DOHH2 (cell line): ENCODE data around the gene AK6.
"Not testable (repeated sequence)": the region's sequence is repeated elsewhere in the genome, so short reads cannot be mapped to it uniquely, and the experiment has no call there.

Experiments
- H3F3A ChIP-seq: fragments of 200-600 bp; sonication (generic), shearing (Covaris generic); 2 replicates; pipeline ENCODE4 v1.6.0; 2016; ENCODE audit warnings: antibody characterized with exemption, mild to moderate bottlenecking; ENCODE audit not compliant: control insufficient read depth, insufficient read depth
- H3K27ac ChIP-seq: fragments of 200-600 bp; sonication (generic); 2 replicates; pipeline ENCODE4 v1.5.1; 2014; ENCODE audit warnings: low read depth, mild to moderate bottlenecking, low read length, moderate library complexity
- H3K27me3 ChIP-seq: fragments of 200-600 bp; sonication (generic); 2 replicates; pipeline ENCODE4 v1.6.1; 2014; ENCODE audit warnings: mild to moderate bottlenecking, low read length, mixed read lengths; ENCODE audit not compliant: control insufficient read depth
- H3K36me3 ChIP-seq: fragments of 200-600 bp; sonication (generic); 2 replicates; pipeline ENCODE4 v1.6.1; 2014; ENCODE audit warnings: mild to moderate bottlenecking, low read length, moderate library complexity, mixed read lengths; ENCODE audit not compliant: control insufficient read depth
- H3K4me1 ChIP-seq: fragments of 200-600 bp; sonication (generic); 2 replicates; pipeline ENCODE4 v1.6.1; 2014; ENCODE audit warnings: mild to moderate bottlenecking, low read length, mixed read lengths; ENCODE audit not compliant: control insufficient read depth
- H3K4me2 ChIP-seq: fragments of 200-600 bp; sonication (generic); 2 replicates; pipeline ENCODE4 v1.6.0; 2014; ENCODE audit warnings: mild to moderate bottlenecking, low read length, moderate library complexity
- H3K4me3 ChIP-seq: fragments of 200-600 bp; sonication (generic); 2 replicates; pipeline ENCODE4 v1.5.1; 2014; ENCODE audit warnings: mild to moderate bottlenecking, low read length, mixed read lengths
- H3K79me2 ChIP-seq: fragments of 200-600 bp; sonication (generic); 2 replicates; pipeline ENCODE4 v1.6.1; 2014; ENCODE audit warnings: mild to moderate bottlenecking, low read length, mixed read lengths; ENCODE audit not compliant: control insufficient read depth
- H3K9me2 ChIP-seq: fragments of 200-600 bp; sonication (generic); replicated peaks from 2 replicates; pipeline ENCODE4 v1.6.1; 2014; ENCODE audit warnings: mild to moderate bottlenecking, low read length, mixed read lengths; ENCODE audit not compliant: control insufficient read depth
- H3K9me3 ChIP-seq: fragments of 200-600 bp; sonication (generic); 2 replicates; pipeline ENCODE4 v1.6.1; 2014; ENCODE audit warnings: antibody characterized with exemption, low read length, mixed read lengths; ENCODE audit not compliant: control insufficient read depth, insufficient read depth
- H4K20me1 ChIP-seq: fragments of 200-600 bp; sonication (generic); 2 replicates; pipeline ENCODE4 v1.6.0; 2014; ENCODE audit warnings: low read depth, mild to moderate bottlenecking, antibody characterized with exemption, low read length, moderate library complexity; ENCODE audit not compliant: control insufficient read depth, insufficient read depth
- EZH2phosphoT487 ChIP-seq: fragments of 200-600 bp; sonication (generic); IDR thresholded peaks from 2 replicates; pipeline ENCODE4 v1.6.1; 2017; ENCODE audit warnings: borderline replicate concordance, mild to moderate bottlenecking, antibody characterized with exemption, low read length, moderate library complexity, mixed read lengths
- TF ChIP-seq, protein P1 (sequence below): fragments of 200-600 bp; sonication (generic); IDR thresholded peaks from one replicate; pipeline ENCODE4 v1.5.1; 2014; ENCODE audit warnings: antibody characterized with exemption, mild to moderate bottlenecking, low read depth, low read length; ENCODE audit not compliant: poor library complexity, severe bottlenecking

AK6 gene

DNA sequence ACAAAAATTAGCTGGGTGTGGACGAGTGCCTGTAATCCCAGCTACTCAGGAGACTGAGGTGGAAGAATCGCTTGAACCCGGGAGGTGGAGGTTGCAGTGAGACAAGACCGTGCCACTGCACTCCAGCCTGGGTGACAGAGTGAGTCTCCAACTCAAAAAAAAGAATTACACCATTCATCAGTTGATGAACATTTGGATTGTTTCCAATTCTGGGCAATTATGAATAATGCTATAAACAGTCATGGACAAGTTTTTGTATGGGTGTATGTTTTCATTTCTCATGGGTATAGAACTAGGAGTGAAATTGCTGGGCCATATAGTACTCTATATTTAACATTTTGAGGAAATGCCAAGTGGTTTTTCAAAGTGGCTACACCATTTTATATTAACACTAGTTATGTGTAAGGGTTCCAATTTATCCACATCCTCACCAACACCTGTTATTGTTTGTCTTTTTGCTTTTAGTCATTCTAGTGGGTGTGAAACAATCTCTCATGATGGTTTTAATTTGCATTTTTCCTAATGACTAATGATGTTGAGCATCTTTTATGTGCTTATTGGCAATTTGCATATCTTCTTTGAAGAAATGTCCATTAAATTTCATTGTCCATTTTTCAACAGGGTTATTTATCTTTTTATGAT, 27.7 kb downstream of the AK6 start:
- Histone ChIP-seq H4K20me1 (no peaks in the 10 kb centered on the region), H3K4me1 (no peaks in the 10 kb centered on the region), H3F3A (no peaks in the 10 kb centered on the region), H3K4me3 (no peak overlapping the region), H3K27me3 (no peaks in the 10 kb centered on the region), H3K9me2 (no peaks in the 10 kb centered on the region), H3K36me3 (no peaks in the 10 kb centered on the region), H3K9me3 (no peaks in the 10 kb centered on the region), H3K79me2 (no peaks in the 10 kb centered on the region), H3K27ac (no peak overlapping the region), H3K4me2 (no peak overlapping the region)
- TF ChIP-seq, protein P1, sequence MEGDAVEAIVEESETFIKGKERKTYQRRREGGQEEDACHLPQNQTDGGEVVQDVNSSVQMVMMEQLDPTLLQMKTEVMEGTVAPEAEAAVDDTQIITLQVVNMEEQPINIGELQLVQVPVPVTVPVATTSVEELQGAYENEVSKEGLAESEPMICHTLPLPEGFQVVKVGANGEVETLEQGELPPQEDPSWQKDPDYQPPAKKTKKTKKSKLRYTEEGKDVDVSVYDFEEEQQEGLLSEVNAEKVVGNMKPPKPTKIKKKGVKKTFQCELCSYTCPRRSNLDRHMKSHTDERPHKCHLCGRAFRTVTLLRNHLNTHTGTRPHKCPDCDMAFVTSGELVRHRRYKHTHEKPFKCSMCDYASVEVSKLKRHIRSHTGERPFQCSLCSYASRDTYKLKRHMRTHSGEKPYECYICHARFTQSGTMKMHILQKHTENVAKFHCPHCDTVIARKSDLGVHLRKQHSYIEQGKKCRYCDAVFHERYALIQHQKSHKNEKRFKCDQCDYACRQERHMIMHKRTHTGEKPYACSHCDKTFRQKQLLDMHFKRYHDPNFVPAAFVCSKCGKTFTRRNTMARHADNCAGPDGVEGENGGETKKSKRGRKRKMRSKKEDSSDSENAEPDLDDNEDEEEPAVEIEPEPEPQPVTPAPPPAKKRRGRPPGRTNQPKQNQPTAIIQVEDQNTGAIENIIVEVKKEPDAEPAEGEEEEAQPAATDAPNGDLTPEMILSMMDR = no peak
- TF ChIP-seq EZH2phosphoT487 = no peak

DNA sequence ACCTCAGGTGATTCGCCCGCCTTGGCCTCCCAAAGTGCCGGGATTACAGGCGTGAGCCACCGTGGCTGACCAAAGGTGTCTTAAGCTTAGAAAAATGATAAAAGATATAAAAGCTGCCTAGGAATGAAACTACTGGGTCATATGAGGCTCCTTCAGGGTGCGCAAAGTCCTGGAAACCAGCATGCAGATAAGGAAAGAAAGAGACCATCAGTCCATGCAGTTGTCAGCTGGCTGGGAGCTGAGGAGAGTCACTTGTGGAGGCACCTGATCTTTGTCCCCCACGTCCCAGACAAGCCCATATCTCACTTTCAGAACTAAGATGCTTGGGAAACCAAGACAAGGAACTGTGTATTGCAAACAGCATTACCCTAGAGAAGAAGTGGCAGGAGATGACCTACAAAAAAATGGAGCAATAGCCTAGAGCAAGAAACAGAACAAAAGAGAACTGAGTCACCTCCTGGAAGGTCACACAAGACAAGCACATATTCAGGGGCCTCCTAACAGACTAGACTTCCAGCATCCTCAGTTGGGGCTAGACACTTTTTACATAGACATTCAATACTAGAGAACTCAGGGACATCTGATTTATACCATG, 33.9 kb downstream of the AK6 start:
- peaks cover 16% of the 10 kb centered on the region for H3K79me2 ChIP-seq
- H3K27me3 ChIP-seq = no peaks in the 10 kb centered on the region
- no peaks in the 10 kb centered on the region for H3K9me3 ChIP-seq
- no peaks in the 10 kb centered on the region for H4K20me1 ChIP-seq
- no peak for TF ChIP-seq EZH2phosphoT487
- TF ChIP-seq, protein P1 = no peak
- no peak overlapping the region for H3K4me3 ChIP-seq
- H3K4me1 ChIP-seq = peaks cover 23% of the 10 kb centered on the region
- no peaks in the 10 kb centered on the region for H3K36me3 ChIP-seq
- H3K4me2 ChIP-seq = no peak overlapping the region
- H3K27ac ChIP-seq = no peak overlapping the region
- no peaks in the 10 kb centered on the region for H3K9me2 ChIP-seq
- no peaks in the 10 kb centered on the region for H3F3A ChIP-seq

DNA sequence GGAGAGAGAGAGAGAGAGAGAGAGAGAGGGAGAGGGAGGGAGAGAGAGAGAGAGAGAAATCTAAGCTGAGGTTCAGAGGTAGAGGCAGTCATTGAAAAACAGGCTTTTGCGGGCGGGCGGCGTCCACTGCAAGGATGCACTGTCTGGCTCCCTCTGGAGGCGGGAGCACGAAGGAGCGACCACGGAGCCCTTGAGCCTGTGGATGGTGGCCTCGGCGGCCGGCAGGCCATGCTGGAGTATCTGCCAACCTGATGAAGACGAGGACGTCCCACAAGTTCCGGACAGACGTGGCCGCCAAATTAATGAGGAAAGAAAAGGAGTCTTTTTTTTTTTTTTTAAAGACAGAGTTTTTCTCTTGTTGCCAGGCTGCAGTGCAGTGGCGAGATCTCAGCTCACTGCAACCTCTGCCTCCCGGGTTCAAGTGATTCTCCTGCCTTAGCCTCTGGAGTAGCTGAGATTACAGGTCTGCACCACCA, 34.5 kb downstream of the AK6 start:
- no peaks in the 10 kb centered on the region for H3K36me3 ChIP-seq
- H3K27ac ChIP-seq = no peak overlapping the region
- no peaks in the 10 kb centered on the region for H3K9me3 ChIP-seq
- H4K20me1 ChIP-seq = no peaks in the 10 kb centered on the region
- no peaks in the 10 kb centered on the region for H3K9me2 ChIP-seq
- no peaks in the 10 kb centered on the region for H3F3A ChIP-seq
- TF ChIP-seq EZH2phosphoT487 = no peak
- TF ChIP-seq, protein P1 = peak; percentile 79
- H3K27me3 ChIP-seq = no peaks in the 10 kb centered on the region
- H3K4me1 ChIP-seq = peaks cover 23% of the 10 kb centered on the region
- peaks cover 16% of the 10 kb centered on the region for H3K79me2 ChIP-seq
- H3K4me3 ChIP-seq = no peak overlapping the region
- no peak overlapping the region for H3K4me2 ChIP-seq

DNA sequence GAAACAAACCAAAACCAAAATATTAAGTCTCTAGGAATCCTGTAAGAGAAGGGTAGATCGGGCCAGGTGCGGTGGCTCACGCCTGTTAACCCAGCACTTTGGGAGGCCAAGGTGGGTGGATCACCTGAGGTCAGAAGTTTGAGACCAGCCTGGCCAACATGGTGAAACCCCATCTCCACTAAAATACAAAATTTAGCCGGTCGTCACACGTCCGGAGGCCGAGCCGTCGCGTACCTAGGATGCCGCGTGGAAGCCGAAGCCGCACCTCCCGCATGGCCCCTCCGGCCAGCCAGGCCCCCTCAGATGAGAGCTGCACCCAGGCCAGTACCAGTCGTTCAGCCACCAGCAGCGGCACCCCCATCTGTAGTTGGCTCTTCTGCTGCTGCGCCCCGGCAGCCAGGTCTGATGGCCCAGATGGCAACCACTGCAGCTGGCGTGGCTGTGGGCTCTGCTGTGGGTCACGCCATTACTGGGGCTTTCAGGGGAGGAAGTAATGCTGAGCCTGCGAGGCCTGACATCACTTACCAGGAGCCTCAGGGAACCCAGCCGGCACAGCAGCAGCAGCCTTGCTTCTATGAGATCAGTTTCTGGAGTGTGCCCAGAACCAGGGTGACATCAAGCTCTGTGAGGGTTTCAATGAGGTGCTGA, 35.5 kb downstream of the AK6 start:
- H3K27me3 ChIP-seq = not testable (repeated sequence)
- H3K4me2 ChIP-seq = peak overlapping the region; percentile 84; the same call in 1 of the 2 replicates

More for the DNA sequence above, 35.5 kb downstream of the AK6 start:
- not testable (repeated sequence) for H3K27ac ChIP-seq, H3K36me3 ChIP-seq, H3F3A ChIP-seq, H3K9me2 ChIP-seq, H3K9me3 ChIP-seq, H4K20me1 ChIP-seq
- Histone ChIP-seq H3K79me2 (peaks cover 16% of the 10 kb centered on the region), H3K4me3 (peak overlapping the region; percentile 82; the same call in 1 of the 2 replicates), H3K4me1 (peaks cover 23% of the 10 kb centered on the region)
